CD4-positive, alpha-beta T cell treated with Interferon gamma for 1 hour (primary cell): ENCODE measurements around the gene IZUMO4.
A peak's percentile ranks its signal among the peaks of the same experiment; 100 is the strongest.

ENCODE experiments used
- DNase-seq: peaks from one replicate; pipeline ENCODE4 v3.0.0-alpha.2; 2020

Gene IZUMO4

DNA sequence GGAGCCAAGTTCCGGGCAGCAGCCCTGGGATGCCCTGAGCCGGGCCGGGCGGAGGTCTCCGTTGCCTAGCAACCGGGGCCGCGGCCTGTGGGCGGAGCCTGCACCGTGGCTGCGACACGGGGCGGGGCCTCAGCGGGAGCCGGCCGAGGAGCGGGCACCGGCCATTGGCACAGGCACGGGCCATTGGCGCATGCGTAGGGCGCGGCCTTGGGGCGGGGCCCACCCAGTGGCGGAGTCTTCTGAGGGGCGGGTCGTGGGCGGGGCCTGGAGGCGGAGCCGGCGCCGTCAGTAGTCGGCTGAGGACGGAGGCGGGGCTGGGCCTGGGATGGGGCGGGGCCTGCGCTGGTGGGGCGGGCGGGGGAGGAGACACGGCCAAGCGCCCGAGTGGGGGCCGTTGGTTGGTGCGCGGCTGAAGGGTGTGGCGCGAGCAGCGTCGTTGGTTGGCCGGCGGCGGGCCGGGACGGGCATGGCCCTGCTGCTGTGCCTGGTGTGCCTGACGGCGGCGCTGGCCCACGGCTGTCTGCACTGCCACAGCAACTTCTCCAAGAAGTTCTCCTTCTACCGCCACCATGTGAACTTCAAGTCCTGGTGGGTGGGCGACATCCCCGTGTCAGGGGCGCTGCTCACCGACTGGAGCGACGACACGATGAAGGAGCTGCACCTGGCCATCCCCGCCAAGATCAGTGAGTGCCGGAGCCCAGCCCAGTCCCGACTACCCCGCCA lies at the start of gene IZUMO4:
Gene IZUMO4, plus strand, starts transcription at position 436 of the 723 bp plus-strand sequence. Its CDS starts 31 bp downstream, at position 467.
- DNase-seq, result peak; percentile 98

GRCh38 chr19:2047076-2047448 lies 49.7 kb upstream of the IZUMO4 start:
- DNase-seq, result no peak

DNA sequence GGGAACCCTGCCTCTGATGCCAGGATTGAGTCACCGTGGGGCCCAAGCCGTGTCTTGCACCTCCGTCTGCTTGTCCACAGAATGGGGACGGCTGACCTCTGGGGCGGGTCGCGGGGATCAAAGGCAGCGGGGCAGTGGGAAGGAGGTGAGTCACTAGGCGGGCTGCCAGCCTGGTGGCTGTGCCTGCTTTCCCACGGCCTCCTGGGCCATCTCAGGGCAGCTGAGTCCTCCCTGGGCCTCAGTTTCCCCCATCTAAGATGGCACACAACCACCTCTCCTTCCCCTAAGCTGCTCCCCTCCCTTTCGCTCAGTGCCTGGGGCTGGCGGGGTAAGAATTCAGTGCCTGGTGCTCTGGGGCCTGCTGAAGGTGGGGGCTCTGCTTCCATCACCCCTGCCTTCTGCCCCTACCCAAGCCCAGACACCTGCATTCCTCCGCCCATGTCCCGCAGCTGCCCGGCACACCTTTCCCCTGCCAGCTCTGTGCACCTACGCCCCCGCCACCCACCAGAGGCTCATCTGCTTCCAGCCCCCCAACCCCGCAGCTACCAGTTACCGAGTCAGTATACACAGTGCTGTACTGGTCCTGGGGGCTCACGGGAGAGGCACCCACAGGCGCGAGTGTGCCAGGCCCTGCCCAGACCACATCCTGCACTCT lies 49.1 kb upstream of the IZUMO4 start:
- no peak for DNase-seq

GRCh38 chr19:2048104-2048958 lies 48.4 kb upstream of the IZUMO4 start:
- no peak for DNase-seq

- no peak for DNase-seq
Measured at GRCh38 chr19:2048959-2049740, 47.6 kb upstream of the IZUMO4 start.

GRCh38 chr19:2049741-2050348 lies 46.9 kb upstream of the IZUMO4 start:
- DNase-seq, result peak; percentile 87

DNA sequence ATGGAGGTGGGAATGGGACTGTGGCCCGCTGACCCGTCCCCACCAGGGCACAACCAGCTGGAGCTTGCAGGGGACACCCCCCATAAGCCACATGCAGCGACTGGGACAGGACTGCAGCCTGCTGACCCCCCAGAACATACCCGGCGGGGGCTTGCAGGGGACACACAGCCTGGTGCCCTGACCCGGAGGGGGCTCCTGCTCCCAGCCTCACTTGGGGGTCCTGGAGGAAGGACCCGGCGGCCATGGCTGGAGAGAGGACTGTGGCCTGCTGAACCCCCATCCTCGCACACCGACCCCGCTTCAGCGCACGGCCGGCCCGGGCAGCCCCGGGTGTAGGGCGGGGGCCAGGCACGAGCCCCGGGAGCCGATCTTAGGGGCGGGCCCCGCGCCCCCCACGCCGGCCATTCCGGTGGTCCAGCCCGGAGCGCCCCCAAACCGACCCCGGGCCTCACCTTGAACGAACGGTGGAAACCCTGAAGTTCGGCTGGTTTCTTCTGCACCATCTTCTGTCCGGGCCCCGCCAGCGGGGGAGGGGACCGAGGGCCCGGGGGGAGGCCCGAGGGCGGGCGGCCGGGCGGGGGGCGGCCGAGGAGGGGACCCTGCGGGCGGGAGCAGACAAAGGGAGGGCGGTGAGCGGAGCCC lies 46.2 kb upstream of the IZUMO4 start:
- DNase-seq, result no peak

- DNase-seq, result peak; percentile 87
Measured at GRCh38 chr19:2050991-2051772, 45.5 kb upstream of the IZUMO4 start, which contains the start of gene MKNK2. Gene MKNK2, minus strand, starts transcription at chr19:2051244. Its CDS starts 393 bp downstream, at chr19:2050851.

DNA sequence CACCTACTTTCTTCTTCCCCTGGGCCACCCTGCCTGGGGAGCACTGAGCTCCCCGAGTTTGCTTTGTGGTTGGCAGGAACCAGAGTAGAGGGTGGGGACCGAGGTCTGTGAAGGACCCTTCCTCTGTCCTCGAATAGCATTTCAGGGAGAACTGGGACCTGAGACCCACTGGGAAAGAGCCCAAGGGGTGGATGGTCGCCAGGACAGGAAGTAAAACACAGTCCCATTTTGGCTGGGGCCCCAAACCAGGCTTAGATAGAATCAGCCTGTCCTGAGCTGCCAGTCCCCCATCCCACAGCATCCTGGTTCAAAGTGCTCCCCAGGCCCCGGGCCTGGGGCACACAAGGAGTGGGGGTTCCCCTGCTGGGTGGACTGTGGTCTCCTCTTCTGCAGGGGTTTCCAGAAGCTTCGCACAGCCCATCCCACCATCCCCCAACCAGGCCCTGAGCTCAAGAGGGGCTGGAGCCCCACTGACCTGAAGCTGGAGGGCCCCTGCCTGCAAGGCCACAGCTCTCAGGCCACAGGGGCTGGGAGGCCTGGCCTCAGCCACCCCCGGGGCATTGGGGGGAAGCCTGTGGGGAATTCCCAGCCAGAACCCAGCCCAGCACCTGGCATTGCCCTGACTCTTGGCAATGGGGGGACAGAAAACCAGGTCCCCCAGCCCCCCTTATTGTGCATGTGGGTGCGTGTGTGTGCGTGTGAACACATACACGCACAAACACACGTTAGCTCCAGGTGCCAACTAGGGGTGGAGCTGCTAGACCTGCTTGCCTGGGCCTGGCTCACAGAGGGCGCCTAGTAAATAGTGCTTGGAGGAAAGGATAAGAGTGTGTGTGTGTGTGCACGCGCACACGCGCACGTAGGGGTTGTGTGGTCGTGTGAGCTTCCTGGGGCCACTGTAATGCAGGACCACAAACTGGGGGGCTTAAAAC lies 44.7 kb upstream of the IZUMO4 start:
- peak; percentile 82 for DNase-seq

DNA sequence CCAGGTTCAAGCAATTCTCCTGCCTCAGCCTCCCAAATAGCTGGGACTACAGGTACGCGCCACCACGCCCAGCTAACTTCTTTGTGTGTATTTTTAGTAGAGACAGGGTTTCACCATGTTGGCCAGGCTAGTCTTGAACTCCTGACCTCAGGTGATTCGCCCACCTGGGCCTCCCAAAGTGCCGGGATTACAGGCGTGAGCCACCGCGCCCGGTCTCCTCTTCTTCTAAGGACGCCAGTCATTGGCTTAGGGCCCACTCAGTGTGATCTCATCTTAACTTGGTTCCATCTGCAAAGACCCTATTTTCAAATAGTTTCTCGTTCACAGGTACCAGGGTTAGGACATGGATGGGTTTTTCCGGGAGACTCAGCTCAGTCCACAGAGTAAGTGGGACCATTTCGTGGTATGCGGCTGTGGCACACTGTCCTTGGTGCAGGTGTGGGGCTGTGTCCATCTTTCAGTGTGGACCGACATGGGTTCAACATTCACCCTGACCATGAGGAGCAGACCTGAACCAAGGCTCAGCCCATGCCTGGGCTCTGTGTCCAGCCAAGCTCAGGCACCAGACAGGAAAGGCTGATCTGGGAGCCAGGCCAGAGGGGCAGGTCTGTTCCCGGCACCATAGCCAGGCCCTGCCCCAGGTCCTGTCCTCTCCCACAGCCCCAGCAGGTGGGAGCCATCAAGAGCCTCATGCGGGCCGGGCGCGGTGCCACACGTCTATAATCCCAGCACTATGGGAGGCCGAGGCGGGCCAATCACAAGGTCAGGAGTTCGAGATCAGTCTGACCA lies 42.9 kb upstream of the IZUMO4 start:
- no peak for DNase-seq

DNA sequence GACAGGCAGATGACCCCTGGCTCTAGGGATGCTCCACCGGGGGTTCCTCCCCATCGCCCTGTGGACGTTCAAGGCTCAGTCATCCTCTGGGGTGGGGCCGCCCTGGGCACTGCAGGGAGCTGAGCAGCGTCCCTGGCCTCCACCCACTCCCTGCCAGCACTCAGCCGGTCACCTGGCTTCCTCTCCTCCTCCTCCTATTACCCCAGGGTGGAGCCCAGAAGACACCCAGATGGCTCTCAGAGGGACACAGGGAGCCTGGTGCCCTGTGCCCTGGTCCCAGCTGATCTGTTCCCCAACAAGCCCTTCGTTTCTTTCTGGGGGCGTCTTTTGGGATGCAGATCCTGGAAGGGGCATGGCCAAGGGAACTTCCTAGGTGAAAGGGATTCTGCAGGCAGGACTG lies 42.0 kb upstream of the IZUMO4 start:
- no peak for DNase-seq

DNA sequence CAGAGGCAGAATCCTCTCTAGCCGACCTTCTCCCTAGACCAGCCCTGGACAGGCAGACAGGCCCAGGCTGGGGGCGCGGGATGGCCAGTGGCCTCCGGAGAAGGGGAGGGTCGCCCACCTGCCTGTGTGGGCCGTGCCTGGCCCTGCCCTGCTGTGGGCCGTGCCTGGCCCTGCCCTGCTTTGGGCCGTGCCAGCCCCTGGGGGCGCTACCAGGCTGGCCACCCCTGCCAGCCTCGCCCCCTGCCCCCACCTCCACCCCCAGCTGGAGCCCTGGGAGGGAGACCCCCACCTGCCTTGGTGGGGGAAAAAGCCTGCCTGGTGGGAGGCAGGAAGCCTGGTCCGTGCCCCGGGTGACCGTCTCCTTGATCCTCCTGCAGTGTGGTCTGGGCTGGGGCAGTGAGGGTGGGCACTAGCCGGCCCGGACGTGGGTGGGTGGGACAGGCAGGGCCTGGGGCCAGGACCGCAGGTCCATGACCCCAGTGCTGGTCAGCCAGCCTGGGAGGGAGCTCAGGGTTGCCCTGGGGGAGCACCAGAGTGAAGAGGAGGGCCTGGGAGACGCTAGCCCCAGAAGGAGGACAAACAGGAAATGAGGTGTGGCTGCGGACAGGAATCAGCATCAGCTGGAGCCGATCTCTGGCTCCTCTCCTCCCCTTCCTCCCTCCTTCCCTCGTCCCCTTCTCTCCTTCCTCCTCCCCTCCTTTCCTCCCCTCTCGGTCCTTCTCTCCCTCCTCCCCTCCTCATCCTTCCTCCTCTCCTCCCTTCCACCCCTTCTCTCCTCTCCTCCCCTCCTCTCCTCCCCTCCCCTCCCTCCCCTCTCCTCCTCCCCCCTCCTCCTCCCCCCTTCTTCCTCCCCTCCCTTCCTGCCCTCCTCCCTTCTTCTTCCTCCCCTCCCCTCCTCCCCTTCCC lies 40.5 kb upstream of the IZUMO4 start:
- DNase-seq, result no peak

- no peak for DNase-seq
Measured at GRCh38 chr19:2056837-2057192, 39.9 kb upstream of the IZUMO4 start.

GRCh38 chr19:2057484-2058469 lies 38.9 kb upstream of the IZUMO4 start:
- no peak for DNase-seq

DNA sequence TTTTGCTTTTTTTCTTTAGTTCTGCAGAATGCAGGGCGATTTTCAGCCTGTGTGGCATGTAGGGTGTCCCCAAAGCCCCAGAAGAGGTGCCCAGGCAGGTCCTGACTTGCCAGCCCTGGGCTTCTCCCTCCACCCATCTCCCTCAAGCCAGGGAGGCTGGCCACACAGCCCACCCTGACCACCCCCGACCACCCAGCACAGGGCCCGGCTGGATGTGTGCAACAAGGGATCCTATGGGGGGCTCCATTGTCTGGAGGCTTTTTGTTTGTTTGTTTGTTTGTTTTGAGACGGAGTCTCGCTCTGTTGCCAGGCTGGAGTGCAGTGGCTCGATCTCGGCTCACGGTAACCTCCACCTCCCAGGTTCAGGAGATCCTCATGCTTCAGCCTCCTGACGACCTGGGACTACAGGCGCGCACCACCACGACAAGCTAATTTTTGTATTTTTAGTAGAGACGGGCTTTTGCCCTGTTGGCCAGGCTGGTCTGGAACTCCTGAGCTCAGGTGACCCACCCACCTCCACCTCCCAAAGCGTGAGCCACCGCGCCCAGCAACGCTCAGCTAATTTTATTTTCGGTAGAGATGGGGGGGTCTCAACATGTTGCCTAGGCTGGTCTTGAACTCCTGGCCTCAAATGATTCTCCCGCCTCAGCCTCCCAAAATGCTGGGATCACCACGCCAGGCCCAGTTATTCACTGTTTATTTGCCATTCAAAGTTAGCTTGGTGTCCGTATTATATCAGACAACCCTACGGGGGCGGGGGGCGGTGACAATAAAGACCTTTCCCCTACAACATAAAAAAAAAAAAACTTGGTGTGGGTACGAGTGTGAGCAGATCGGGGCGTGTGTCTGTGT lies 37.9 kb upstream of the IZUMO4 start:
- DNase-seq, result no peak
